GM12891 (cell line): ENCODE data around the gene FUS.

Experiments
- PAX5 ChIP-seq: IDR thresholded peaks from 2 replicates; pipeline ENCODE4 v1.6.1; 2011; ENCODE audit warnings: low read length, moderate library complexity, mild to moderate bottlenecking; ENCODE audit not compliant: insufficient read depth, severe bottlenecking
- POLR2A ChIP-seq: IDR thresholded peaks from 2 replicates; pipeline ENCODE4 v1.6.1; 2011; ENCODE audit warnings: low read depth, low read length, control low read depth
- POLR2AphosphoS5 ChIP-seq: IDR thresholded peaks from 2 replicates; pipeline ENCODE4 v1.6.1; 2011; ENCODE audit warnings: low read depth, low read length, control low read depth
- POU2F2 ChIP-seq: IDR thresholded peaks from 2 replicates; pipeline ENCODE4 v1.6.1; 2011; ENCODE audit warnings: low read depth, mild to moderate bottlenecking, control low read depth, low read length, moderate library complexity
- SPI1 ChIP-seq: IDR thresholded peaks from 2 replicates; pipeline ENCODE4 v1.6.1; 2011; ENCODE audit warnings: low read depth, low read length, control low read depth
- TAF1 ChIP-seq: IDR thresholded peaks from 2 replicates; pipeline ENCODE4 v1.6.1; 2011; ENCODE audit warnings: low read depth, low read length, control low read depth

DNA sequence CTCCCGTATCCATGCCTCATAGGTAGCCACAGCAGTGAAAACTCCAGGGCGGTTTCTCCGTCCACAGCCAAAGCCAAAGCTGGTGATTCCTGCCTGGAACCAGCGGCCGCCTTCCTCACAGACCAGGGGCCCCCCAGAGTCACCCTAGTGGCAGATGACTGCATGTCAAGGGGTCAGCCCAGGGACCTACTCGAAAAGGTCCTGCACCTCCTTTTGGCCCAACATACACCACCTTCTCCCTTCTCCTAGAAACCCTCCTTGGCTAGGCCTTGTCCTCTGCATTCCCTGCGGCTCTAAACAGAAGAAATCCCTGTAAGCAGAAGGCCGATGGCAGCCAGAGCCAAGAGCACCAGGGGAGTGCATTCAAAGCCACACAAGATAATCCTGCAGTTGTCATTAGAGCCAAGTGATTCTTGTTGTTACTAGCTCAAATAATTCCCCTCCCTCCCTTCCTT is 36.2 kb upstream of the FUS start:
- TF ChIP-seq POLR2AphosphoS5 = no peak
- TF ChIP-seq TAF1 = no peak
- no peak for TF ChIP-seq POLR2A
- no peak for TF ChIP-seq POU2F2
- no peak for TF ChIP-seq SPI1
- TF ChIP-seq PAX5 = no peak
